Measurements from ENCODE around the gene AGBL4. TPM values are rescaled to one million over a fixed set of nuclear protein-coding genes. Genes with fewer than 3 reads are reported as not detected.

The AGBL4 gene
- total and polyA plus RNA-seq, 9 of the 15 experiments (the other 6 are each of a cell fraction or from before 2014, with no cell fraction given), result 0.11 TPM; not detected in 7

DNA sequence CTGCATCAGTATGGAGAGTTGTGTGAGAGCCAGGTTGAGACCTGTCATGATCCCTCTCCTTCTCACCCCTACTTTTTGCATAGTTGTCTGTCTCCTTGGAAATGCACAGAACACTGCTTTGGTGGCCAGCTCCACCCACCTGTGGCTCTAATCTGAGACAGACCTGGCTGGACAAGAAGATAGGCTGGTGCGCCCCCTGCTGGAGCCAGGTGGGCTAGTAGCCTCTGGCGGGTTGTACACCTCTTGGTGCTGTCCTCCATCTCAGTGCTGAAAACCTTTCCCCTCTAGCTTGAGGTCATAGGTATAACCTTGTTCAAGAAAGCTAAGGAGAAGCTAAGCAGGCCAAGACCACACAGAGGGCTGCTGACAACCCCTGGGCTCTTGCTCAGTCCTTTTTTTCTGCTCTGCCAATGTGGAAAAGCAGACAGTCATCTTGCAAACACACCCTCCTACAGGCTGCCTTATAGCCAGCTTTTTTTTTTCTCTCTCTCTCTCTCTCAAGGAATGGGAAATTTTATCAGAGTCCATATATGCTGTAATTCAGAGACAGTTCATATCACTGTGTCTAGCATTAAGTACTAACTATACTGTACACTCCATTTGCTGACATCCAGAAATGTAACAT is 1492.9 kb downstream of the AGBL4 start (continued):
- TF ChIP-seq, protein P1, sequence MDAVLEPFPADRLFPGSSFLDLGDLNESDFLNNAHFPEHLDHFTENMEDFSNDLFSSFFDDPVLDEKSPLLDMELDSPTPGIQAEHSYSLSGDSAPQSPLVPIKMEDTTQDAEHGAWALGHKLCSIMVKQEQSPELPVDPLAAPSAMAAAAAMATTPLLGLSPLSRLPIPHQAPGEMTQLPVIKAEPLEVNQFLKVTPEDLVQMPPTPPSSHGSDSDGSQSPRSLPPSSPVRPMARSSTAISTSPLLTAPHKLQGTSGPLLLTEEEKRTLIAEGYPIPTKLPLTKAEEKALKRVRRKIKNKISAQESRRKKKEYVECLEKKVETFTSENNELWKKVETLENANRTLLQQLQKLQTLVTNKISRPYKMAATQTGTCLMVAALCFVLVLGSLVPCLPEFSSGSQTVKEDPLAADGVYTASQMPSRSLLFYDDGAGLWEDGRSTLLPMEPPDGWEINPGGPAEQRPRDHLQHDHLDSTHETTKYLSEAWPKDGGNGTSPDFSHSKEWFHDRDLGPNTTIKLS (IDR thresholded peaks at IDR 0.05; ENCODE audit: borderline replicate concordance, low read depth), result no peak
- TF ChIP-seq STAT5B (CRISPR knock-in tag; IDR thresholded peaks at IDR 0.05) (no peak), ZNF347 (CRISPR knock-in tag; IDR thresholded peaks at IDR 0.05; ENCODE audit: low read depth) (no peak), GATAD2B (IDR thresholded peaks at IDR 0.05; ENCODE audit: borderline replicate concordance) (no peak), ZNF644 (tag; IDR thresholded peaks at IDR 0.05; ENCODE audit: low read depth) (peak; percentile 69; the same call in 1 of the 2 replicates), CBX5 (IDR thresholded peaks at IDR 0.05; ENCODE audit: borderline replicate concordance, low read depth) (no peak), FOXA1 (IDR thresholded peaks at IDR 0.05; ENCODE audit: borderline replicate concordance) (no peak), NFE2 (IDR thresholded peaks at IDR 0.05; ENCODE audit: low read depth) (no peak), TCF7L2 (IDR thresholded peaks at IDR 0.05; ENCODE audit: low read depth, low read length) (no peak), DPF2 (IDR thresholded peaks at IDR 0.05) (no peak), TAF9B (IDR thresholded peaks at IDR 0.05; ENCODE audit: partially characterized antibody) (no peak), ZNF76 (CRISPR knock-in tag; IDR thresholded peaks at IDR 0.05; ENCODE audit: borderline replicate concordance) (no peak), PRMT5 (CRISPR knock-in tag; IDR thresholded peaks at IDR 0.05) (0 out of 2 replicates have a peak, but pooled peaks have one; percentile 75), JUNB (CRISPR knock-in tag; conservative IDR thresholded peaks at IDR 0.05) (no peak), POLR2G (IDR thresholded peaks at IDR 0.05; ENCODE audit: low read depth, low read length) (no peak), POU5F1 (IDR thresholded peaks at IDR 0.05; ENCODE audit: borderline replicate concordance, low read depth, low read length, partially characterized antibody) (no peak), MAZ (CRISPR knock-in tag; conservative IDR thresholded peaks at IDR 0.05 in 1 of 2, IDR thresholded peaks at IDR 0.05 in 1 of 2) (peak in 1 of 2 experiments; percentile 68; a peak in 2 of 4 replicates), SMC3 (conservative IDR thresholded peaks at IDR 0.05; ENCODE audit: insufficient read depth, low read depth, low read length) (peak; percentile 45), ZNF217 (CRISPR knock-in tag; IDR thresholded peaks at IDR 0.05) (no peak), KDM5B (IDR thresholded peaks at IDR 0.05; ENCODE audit: insufficient replicate concordance, low read depth, low read length) (no peak), STAT5A (IDR thresholded peaks at IDR 0.05; ENCODE audit: borderline replicate concordance, low read length) (peak; percentile 14; the same call in 1 of the 2 replicates)
- TF ChIP-seq, protein P2, sequence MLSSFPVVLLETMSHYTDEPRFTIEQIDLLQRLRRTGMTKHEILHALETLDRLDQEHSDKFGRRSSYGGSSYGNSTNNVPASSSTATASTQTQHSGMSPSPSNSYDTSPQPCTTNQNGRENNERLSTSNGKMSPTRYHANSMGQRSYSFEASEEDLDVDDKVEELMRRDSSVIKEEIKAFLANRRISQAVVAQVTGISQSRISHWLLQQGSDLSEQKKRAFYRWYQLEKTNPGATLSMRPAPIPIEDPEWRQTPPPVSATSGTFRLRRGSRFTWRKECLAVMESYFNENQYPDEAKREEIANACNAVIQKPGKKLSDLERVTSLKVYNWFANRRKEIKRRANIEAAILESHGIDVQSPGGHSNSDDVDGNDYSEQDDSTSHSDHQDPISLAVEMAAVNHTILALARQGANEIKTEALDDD (IDR thresholded peaks at IDR 0.05), result no peak
- TF ChIP-seq, protein P3, sequence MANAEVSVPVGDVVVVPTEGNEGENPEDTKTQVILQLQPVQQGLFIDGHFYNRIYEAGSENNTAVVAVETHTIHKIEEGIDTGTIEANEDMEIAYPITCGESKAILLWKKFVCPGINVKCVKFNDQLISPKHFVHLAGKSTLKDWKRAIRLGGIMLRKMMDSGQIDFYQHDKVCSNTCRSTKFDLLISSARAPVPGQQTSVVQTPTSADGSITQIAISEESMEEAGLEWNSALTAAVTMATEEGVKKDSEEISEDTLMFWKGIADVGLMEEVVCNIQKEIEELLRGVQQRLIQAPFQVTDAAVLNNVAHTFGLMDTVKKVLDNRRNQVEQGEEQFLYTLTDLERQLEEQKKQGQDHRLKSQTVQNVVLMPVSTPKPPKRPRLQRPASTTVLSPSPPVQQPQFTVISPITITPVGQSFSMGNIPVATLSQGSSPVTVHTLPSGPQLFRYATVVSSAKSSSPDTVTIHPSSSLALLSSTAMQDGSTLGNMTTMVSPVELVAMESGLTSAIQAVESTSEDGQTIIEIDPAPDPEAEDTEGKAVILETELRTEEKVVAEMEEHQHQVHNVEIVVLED (CRISPR knock-in tag; IDR thresholded peaks at IDR 0.05), result no peak
- TF ChIP-seq, protein P4, sequence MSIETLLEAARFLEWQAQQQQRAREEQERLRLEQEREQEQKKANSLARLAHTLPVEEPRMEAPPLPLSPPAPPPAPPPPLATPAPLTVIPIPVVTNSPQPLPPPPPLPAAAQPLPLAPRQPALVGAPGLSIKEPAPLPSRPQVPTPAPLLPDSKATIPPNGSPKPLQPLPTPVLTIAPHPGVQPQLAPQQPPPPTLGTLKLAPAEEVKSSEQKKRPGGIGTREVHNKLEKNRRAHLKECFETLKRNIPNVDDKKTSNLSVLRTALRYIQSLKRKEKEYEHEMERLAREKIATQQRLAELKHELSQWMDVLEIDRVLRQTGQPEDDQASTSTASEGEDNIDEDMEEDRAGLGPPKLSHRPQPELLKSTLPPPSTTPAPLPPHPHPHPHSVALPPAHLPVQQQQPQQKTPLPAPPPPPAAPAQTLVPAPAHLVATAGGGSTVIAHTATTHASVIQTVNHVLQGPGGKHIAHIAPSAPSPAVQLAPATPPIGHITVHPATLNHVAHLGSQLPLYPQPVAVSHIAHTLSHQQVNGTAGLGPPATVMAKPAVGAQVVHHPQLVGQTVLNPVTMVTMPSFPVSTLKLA (conservative IDR thresholded peaks at IDR 0.05), result no peak
